Keratinocyte (primary cell): ENCODE data around the gene KMT2E. TPM values are rescaled to one million over a fixed set of nuclear protein-coding genes. Genes with fewer than 3 reads are reported as not detected.

ENCODE experiments used
- DNase-seq: peaks from one replicate; pipeline ENCODE4 v3.0.0-alpha.2; 2011; ENCODE audit warnings: low read depth, missing footprints, low spot score
- FAIRE-seq: peaks from 2 replicates; lab custom pipeline; 2011; peaks lifted over from hg19 to GRCh38; lab: Jason Lieb, UNC
- H2AFZ ChIP-seq: 2 replicates; pipeline ENCODE4 v1.6.0; 2012; ENCODE audit warnings: low read length, control low read depth, inconsistent platforms; ENCODE audit not compliant: control insufficient read depth
- H3K27ac ChIP-seq: 2 replicates; pipeline ENCODE4 v1.5.1; 2011; ENCODE audit warnings: low read length; ENCODE audit not compliant: control insufficient read depth, insufficient read depth
- H3K27me3 ChIP-seq: 3 replicates; pipeline ENCODE4 v1.6.0; 2011; ENCODE audit warnings: low read length; ENCODE audit not compliant: control insufficient read depth, insufficient read depth; ENCODE audit errors: extremely low read depth
- H3K36me3 ChIP-seq, 2 experiments: 2 replicates in 1 of 2; 3 replicates in 1 of 2; pipeline ENCODE4 v1.5.1; 2011; ENCODE audit warnings: low read length in 2 of 2, mild to moderate bottlenecking in 1 of 2; ENCODE audit not compliant: control insufficient read depth in 2 of 2, insufficient read depth in 2 of 2; ENCODE audit errors: extremely low read depth in 1 of 2
- H3K4me1 ChIP-seq: 3 replicates; pipeline ENCODE4 v1.5.1; 2011; ENCODE audit warnings: low read length; ENCODE audit not compliant: control insufficient read depth, insufficient read depth; ENCODE audit errors: extremely low read depth
- H3K4me2 ChIP-seq: 3 replicates; pipeline ENCODE4 v1.6.0; 2011; ENCODE audit warnings: low read depth, low read length; ENCODE audit not compliant: control insufficient read depth, insufficient read depth; ENCODE audit errors: extremely low read depth
- H3K4me3 ChIP-seq, 3 experiments: fragments of 200-600 bp in 1 of 3; sonication (generic) in 1 of 3; 2 replicates in 2 of 3; 3 replicates in 1 of 3; pipeline ENCODE4 v1.5.1; 2011 to 2016; ENCODE audit warnings: low read length in 3 of 3, mild to moderate bottlenecking in 3 of 3, control low read depth in 2 of 3, inconsistent platforms in 1 of 3, low read depth in 1 of 3, mixed read lengths in 1 of 3, mixed run types in 1 of 3, moderate library complexity in 1 of 3; ENCODE audit not compliant: control insufficient read depth in 2 of 3, insufficient read depth in 2 of 3; ENCODE audit errors: extremely low read depth in 1 of 3
- H3K79me2 ChIP-seq: 2 replicates; pipeline ENCODE4 v1.6.0; 2012; ENCODE audit warnings: low read length; ENCODE audit not compliant: control insufficient read depth, insufficient read depth
- H3K9ac ChIP-seq: 3 replicates; pipeline ENCODE4 v1.6.0; 2011; ENCODE audit warnings: low read length; ENCODE audit not compliant: control insufficient read depth, insufficient read depth; ENCODE audit errors: extremely low read depth
- H3K9me1 ChIP-seq: 3 replicates; pipeline ENCODE4 v1.6.0; 2011; ENCODE audit warnings: low read length; ENCODE audit not compliant: control insufficient read depth, insufficient read depth; ENCODE audit errors: extremely low read depth
- H3K9me3 ChIP-seq: 2 replicates; pipeline ENCODE4 v1.5.1; 2012; ENCODE audit warnings: low read depth, low read length; ENCODE audit not compliant: control insufficient read depth
- H4K20me1 ChIP-seq: 3 replicates; pipeline ENCODE4 v1.6.0; 2011; ENCODE audit warnings: low read length; ENCODE audit not compliant: control insufficient read depth, insufficient read depth; ENCODE audit errors: extremely low read depth
- CTCF ChIP-seq, 3 experiments: IDR thresholded peaks in 1 of 3; conservative IDR thresholded peaks in 1 of 3; optimal IDR thresholded peaks in 1 of 3; 2 replicates in 2 of 3; 3 replicates in 1 of 3; pipeline versions ENCODE3 to v1.5.1; 2011; ENCODE audit warnings: low read length in 3 of 3, mild to moderate bottlenecking in 3 of 3, moderate library complexity in 2 of 3, control low read depth in 1 of 3, inconsistent platforms in 1 of 3; ENCODE audit not compliant: insufficient read depth in 2 of 3; ENCODE audit errors: extremely low read depth in 1 of 3
- EZH2 ChIP-seq: IDR thresholded peaks from one replicate; pipeline ENCODE4 v1.6.1; 2012; ENCODE audit warnings: inconsistent platforms, mild to moderate bottlenecking, low read length, moderate library complexity
- dilution Hi-C: fragments of 300-500 bp; cut with MboI; formaldehyde crosslinking; loops from one replicate; pipeline ENCODE4 v1.7.0; 2020; ENCODE audit warnings: low sequenced_read_pairs; ENCODE audit not compliant: extremely low pct_ligation_motif_present
- polyA plus RNA-seq, 5 experiments: library from polyadenylated mRNA; depleted of rRNA in 3 of 5; stranded (reverse) in 3 of 5; stranded (forward) in 1 of 5; unstranded in 1 of 5; fragments of >200 nt; gene quantifications; 1 replicate in 1 of 5; 2 replicates in 3 of 5; 3 replicates in 1 of 5; pipeline versions ENCODE4 v1.2.1 to v1.2.3, GENCODE V29; 2011 to 2012; ENCODE audit warnings: missing spikeins in 2 of 5, low read depth in 1 of 5, low replicate concordance in 1 of 5

Gene KMT2E
- polyA plus RNA-seq, 1 donor (not counting 4 experiments of a cell fraction or from before 2014, with no cell fraction given), result 12.9 TPM

- H3K4me2 ChIP-seq, result peak overlapping the region; percentile 87
- dilution Hi-C loops, result no loop called here
Measured at GRCh38 chr7:105017657-105018365, 3.8 kb downstream of the KMT2E start.

GRCh38 chr7:105019269-105019668 lies 5.3 kb downstream of the KMT2E start:
- H3K4me1 ChIP-seq, result peaks cover 36% of the 10 kb centered on the region
- dilution Hi-C loops, result no loop called here
- no peaks in the 10 kb centered on the region for H3K9me3 ChIP-seq
- no peak overlapping the region for H2AFZ ChIP-seq
- DNase-seq, result no peak
- peaks cover 3% of the 10 kb centered on the region for H3K9me1 ChIP-seq
- FAIRE-seq, result no peak
- H3K9ac ChIP-seq, result no peak overlapping the region
- H3K4me2 ChIP-seq, result peak overlapping the region; percentile 74
- H3K27me3 ChIP-seq, result no peaks in the 10 kb centered on the region
- H3K36me3 ChIP-seq, result no peaks in the 10 kb centered on the region
- peaks cover 8% of the 10 kb centered on the region for H4K20me1 ChIP-seq
- TF ChIP-seq CTCF (optimal IDR thresholded peaks at IDR 0.05 in 1 of 3, IDR thresholded peaks at IDR 0.05 in 1 of 3, conservative IDR thresholded peaks at IDR 0.05 in 1 of 3; ENCODE audit: extremely low read depth in 1 of 3, insufficient read depth in 2 of 3, low read length in 3 of 3) (no peak), EZH2 (no peak)
- peak overlapping the region; percentile 20 for H3K27ac ChIP-seq
- H3K79me2 ChIP-seq, result peaks cover 98% of the 10 kb centered on the region
- peak overlapping the region in 1 of 3 experiments; percentile 29 for H3K4me3 ChIP-seq

More at GRCh38 chr7:105017657-105018365, 3.8 kb downstream of the KMT2E start:
- Histone ChIP-seq H3K4me1 (peaks cover 33% of the 10 kb centered on the region), H3K79me2 (peaks cover 94% of the 10 kb centered on the region), H3K9ac (peak overlapping the region; percentile 100), H3K4me3 (peak overlapping the region; percentile 94 to 100 (median 100)), H3K9me3 (no peaks in the 10 kb centered on the region), H3K36me3 (no peaks in the 10 kb centered on the region), H4K20me1 (peaks cover 5% of the 10 kb centered on the region), H2AFZ (no peak overlapping the region), H3K9me1 (peaks cover 3% of the 10 kb centered on the region), H3K27ac (peak overlapping the region; percentile 100), H3K27me3 (no peaks in the 10 kb centered on the region)
- peak; percentile 26 for FAIRE-seq
- no peak for TF ChIP-seq CTCF (optimal IDR thresholded peaks at IDR 0.05 in 1 of 3, IDR thresholded peaks at IDR 0.05 in 1 of 3, conservative IDR thresholded peaks at IDR 0.05 in 1 of 3; ENCODE audit: extremely low read depth in 1 of 3, insufficient read depth in 2 of 3, low read length in 3 of 3)
- no peak for TF ChIP-seq EZH2
- no peak for DNase-seq
